Ascending aorta (tissue), 2 donors: Measurements from ENCODE around the gene LRP1-AS. TPM values are rescaled to one million over a fixed set of nuclear protein-coding genes. Genes with fewer than 3 reads are reported as not detected.

Experiments used
- DNase-seq, 2 donors: peaks; one replicate each; pipeline ENCODE4 v3.0.0-alpha.2; 2019; ENCODE audit warnings: low spot score in 2 of 2
- H3K27ac ChIP-seq, 2 donors: fragments of 200-600 bp; sonication (generic); one replicate each; pipeline ENCODE4 v1.5.1; 2016 to 2017; ENCODE audit warnings: mild to moderate bottlenecking in 1 of 2
- H3K27me3 ChIP-seq: fragments of 200-600 bp; sonication (generic); one replicate; pipeline ENCODE4 v1.5.1; 2017
- H3K36me3 ChIP-seq, 2 donors: fragments of 200-600 bp; sonication (generic); one replicate each; pipeline ENCODE4 v1.5.1; 2016
- H3K4me1 ChIP-seq, 2 donors: fragments of 200-600 bp; sonication (generic); one replicate each; pipeline ENCODE4 v1.5.1; 2016 to 2017; ENCODE audit warnings: mild to moderate bottlenecking in 1 of 2
- H3K4me3 ChIP-seq, 2 donors: fragments of 200-600 bp; sonication (generic); one replicate each; pipeline ENCODE4 v1.5.1; 2016 to 2017; ENCODE audit warnings: mild to moderate bottlenecking in 1 of 2
- H3K9me3 ChIP-seq, 2 donors: fragments of 200-600 bp; sonication (generic); one replicate each; pipeline ENCODE4 v1.5.1; 2016
- intact Hi-C: fragments of 100-400 bp; cut with DNase I; formaldehyde crosslinking; loops from one replicate; pipeline ENCODE4 v1.15.1; 2023
- total RNA-seq: library from RNA; depleted of rRNA; stranded (reverse); fragments of >200 nt; gene quantifications from one replicate; pipeline ENCODE4 v1.1.0, GENCODE V29; 2016
- TF ChIP-seq, protein P1 (sequence below), 3 experiments: fragments of 200-600 bp in 2 of 3; fragments of 450-650 bp in 1 of 3; sonication (generic) in 2 of 3; IDR thresholded peaks; one replicate each; pipeline ENCODE4 v1.5.1; 2016 to 2019; ENCODE audit warnings: antibody characterized with exemption in 3 of 3, mild to moderate bottlenecking in 1 of 3, moderate library complexity in 1 of 3

The LRP1-AS gene
- total RNA-seq, 1 donor from 2014 or later = not detected

DNA sequence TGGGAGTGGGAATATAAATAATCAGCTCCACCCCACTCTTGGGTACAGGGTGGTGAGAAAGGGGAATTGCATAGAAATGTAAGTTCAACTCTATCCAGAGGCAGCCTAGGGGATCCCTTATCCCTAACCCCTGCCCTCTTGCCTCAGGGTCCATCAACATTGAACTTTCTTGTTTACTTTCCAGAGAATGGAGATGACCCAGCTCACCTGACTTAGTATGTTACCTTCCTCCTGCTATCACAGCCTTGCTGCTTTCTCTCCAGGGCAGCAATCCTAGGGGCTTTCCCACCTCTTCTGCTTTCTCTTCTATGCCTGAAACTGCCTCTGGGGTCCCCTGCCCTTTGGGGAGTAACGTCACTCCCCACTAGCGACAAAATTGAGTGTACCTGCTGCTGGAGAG lies 16.5 kb downstream of the LRP1-AS start:
- Histone ChIP-seq H3K27ac (peak overlapping the region; percentile 91 to 99), H3K4me1 (peaks cover 33 to 64% of the 10 kb centered on the region in 2 donors), H3K9me3 (no peaks in the 10 kb centered on the region), H3K4me3 (peak overlapping the region; percentile 88 to 96), H3K36me3 (no peaks in the 10 kb centered on the region), H3K27me3 (no peaks in the 10 kb centered on the region)
- no peak for DNase-seq
- TF ChIP-seq, protein P1, sequence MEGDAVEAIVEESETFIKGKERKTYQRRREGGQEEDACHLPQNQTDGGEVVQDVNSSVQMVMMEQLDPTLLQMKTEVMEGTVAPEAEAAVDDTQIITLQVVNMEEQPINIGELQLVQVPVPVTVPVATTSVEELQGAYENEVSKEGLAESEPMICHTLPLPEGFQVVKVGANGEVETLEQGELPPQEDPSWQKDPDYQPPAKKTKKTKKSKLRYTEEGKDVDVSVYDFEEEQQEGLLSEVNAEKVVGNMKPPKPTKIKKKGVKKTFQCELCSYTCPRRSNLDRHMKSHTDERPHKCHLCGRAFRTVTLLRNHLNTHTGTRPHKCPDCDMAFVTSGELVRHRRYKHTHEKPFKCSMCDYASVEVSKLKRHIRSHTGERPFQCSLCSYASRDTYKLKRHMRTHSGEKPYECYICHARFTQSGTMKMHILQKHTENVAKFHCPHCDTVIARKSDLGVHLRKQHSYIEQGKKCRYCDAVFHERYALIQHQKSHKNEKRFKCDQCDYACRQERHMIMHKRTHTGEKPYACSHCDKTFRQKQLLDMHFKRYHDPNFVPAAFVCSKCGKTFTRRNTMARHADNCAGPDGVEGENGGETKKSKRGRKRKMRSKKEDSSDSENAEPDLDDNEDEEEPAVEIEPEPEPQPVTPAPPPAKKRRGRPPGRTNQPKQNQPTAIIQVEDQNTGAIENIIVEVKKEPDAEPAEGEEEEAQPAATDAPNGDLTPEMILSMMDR (IDR thresholded peaks at IDR 0.05) = no peak
- intact Hi-C loops = no loop called here

DNA sequence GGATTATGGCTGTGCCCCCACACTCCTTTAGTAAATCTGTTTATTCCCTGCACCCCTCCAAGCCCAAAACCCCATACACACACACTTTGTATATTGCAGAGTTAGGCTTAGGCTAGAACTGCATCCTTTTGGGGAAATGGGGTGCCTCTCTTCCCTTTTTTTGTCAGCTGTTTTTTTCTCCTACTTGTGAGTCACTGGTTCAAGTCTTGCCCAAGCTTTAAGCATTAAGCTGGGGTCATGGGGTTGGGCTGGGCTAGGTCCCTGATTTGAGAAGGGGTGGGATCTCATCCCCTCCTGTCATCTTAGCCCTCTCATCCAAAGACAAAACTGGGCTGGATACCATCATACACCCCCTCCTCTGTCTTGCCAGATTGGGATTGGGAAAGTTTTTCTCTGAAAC lies 17.5 kb downstream of the LRP1-AS start:
- no peaks in the 10 kb centered on the region for H3K36me3 ChIP-seq
- no peaks in the 10 kb centered on the region for H3K9me3 ChIP-seq
- TF ChIP-seq, protein P1 (IDR thresholded peaks at IDR 0.05) = no peak
- peak in 1 of 2 donors; percentile 85 for DNase-seq
- H3K4me1 ChIP-seq = peaks cover 24 to 53% of the 10 kb centered on the region in 2 donors
- peak overlapping the region; percentile 88 to 96 for H3K4me3 ChIP-seq
- no peaks in the 10 kb centered on the region for H3K27me3 ChIP-seq
- peak overlapping the region; percentile 91 to 99 for H3K27ac ChIP-seq
- intact Hi-C loops = loop anchor here (5.0 kb wide), 1 partner anchor 43 kb away; the partner anchor contains the start of gene NAB2

DNA sequence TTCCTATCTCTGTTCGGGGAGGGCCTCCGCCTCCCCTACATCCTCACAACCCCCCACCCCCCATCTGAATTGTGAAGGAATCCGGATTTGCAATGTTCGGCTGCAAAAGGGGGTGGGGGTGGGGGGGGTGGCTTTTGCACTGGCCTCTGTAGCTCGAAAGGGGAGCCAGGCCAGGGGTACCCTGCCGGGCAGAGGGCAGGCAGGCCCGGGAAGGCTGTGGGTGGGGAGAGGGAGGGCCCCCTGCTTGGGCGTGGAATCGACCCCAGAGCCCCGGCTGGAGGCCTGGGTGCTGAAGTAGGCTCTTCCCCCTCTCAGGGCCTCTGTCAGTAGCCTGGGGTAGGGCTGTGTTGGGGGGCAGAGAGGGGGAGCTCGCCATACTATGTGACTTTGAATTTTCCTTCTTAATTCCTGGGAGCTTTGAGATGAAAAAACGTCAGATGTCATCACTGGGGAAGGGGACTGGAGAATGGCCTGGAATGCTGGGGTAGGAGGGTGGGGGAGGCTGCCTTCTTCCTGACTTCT lies 18.0 kb downstream of the LRP1-AS start:
- peak overlapping the region; percentile 88 to 96 for H3K4me3 ChIP-seq
- TF ChIP-seq, protein P1 (IDR thresholded peaks at IDR 0.05) = no peak
- H3K36me3 ChIP-seq = no peaks in the 10 kb centered on the region
- peaks cover 23 to 48% of the 10 kb centered on the region in 2 donors for H3K4me1 ChIP-seq
- peak overlapping the region; percentile 91 to 99 for H3K27ac ChIP-seq
- no peaks in the 10 kb centered on the region for H3K27me3 ChIP-seq
- no peaks in the 10 kb centered on the region for H3K9me3 ChIP-seq
- DNase-seq = no peak
- intact Hi-C loops = loop anchor here (5.0 kb wide), 1 partner anchor 42 kb away; the partner anchor contains the start of gene NAB2

DNA sequence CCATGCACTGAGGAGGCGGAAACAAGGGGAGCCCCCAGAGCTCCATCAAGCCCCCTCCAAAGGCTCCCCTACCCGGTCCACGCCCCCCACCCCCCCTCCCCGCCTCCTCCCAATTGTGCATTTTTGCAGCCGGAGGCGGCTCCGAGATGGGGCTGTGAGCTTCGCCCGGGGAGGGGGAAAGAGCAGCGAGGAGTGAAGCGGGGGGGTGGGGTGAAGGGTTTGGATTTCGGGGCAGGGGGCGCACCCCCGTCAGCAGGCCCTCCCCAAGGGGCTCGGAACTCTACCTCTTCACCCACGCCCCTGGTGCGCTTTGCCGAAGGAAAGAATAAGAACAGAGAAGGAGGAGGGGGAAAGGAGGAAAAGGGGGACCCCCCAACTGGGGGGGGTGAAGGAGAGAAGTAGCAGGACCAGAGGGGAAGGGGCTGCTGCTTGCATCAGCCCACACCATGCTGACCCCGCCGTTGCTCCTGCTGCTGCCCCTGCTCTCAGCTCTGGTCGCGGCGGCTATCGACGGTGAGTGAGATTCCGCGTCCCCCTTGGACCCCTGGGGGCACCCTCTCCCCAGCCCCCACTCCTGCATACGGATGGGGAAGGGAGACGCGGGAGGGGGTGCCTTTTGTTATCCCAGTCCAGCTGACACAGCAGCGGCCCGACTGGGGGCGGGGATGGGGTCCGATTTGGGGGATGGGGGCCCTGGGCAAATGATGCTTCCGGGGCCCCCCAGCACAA lies 18.7 kb downstream of the LRP1-AS start:
- no peak for DNase-seq

DNA sequence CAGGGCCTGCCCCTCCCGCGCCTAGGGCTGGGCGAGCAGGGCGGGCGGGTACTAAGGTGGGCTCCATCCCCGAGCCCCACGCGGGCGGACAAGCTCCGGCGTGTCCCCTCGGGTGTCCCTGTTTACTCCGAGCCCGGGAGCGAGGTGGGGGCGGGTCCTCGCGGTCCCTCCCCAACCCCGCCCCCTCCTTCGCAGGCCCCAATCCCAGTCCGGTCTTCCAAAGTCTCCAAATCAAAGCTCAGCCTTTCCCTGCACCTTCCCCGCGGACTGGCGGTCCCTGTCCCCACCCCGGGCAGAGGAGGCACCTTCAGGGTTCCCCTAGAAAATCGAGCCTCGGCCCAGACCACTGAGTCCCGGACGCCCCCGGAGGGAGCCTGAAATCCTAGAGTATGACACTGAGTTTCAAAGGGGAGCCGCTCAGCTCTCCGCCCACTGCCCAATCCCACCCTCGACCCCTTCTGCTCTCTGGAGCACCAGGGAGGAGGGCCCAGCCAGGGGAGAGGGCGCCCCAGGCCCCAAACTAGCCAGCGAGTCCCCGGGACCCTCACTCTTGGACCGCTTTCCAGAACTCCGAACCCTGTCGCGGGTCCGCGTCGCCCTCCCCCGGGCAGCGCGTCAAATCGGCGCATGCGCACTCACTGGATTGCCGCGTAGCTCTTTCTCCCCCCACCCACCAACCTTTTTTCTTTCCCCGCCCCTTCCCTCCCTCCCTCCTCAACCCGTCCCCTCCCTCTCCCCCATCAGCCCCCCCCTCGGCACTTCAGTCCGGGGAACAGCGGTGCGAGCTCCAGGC lies 19.5 kb downstream of the LRP1-AS start, which contains the start of gene LRP1:
LRP1 (plus strand) TSS at position 758 of the 793 bp plus-strand sequence. CDS start 482 bp downstream, outside the sequence.
- DNase-seq = peak in 1 of 2 donors; percentile 90
- H3K9me3 ChIP-seq = no peaks in the 10 kb centered on the region

More for the DNA sequence above, 18.7 kb downstream of the LRP1-AS start:
- intact Hi-C loops = loop anchor here (5.0 kb wide), 1 partner anchor 41 kb away; the partner anchor contains the start of gene NAB2
- Histone ChIP-seq H3K27me3 (no peaks in the 10 kb centered on the region), H3K9me3 (no peaks in the 10 kb centered on the region), H3K4me1 (peaks cover 23 to 41% of the 10 kb centered on the region in 2 donors), H3K4me3 (peak overlapping the region; percentile 88 to 96), H3K36me3 (no peaks in the 10 kb centered on the region), H3K27ac (peak overlapping the region; percentile 91 to 99)
- TF ChIP-seq, protein P1 (IDR thresholded peaks at IDR 0.05) = no peak

More for the DNA sequence above, 19.5 kb downstream of the LRP1-AS start, which contains the start of gene LRP1:
- intact Hi-C loops = loop anchor here (1.0 to 5.0 kb wide), 3 partner anchors 17 to 41 kb away; partner anchors contain the start of genes NAB2 and STAT6
- Histone ChIP-seq H3K4me1 (peaks cover 23 to 35% of the 10 kb centered on the region in 2 donors), H3K36me3 (no peaks in the 10 kb centered on the region), H3K27ac (peak within 1 kb of the TSS; percentile 91 to 99), H3K4me3 (peak within 1 kb of the TSS; percentile 88 to 96), H3K27me3 (no peaks in the 10 kb centered on the region)
- TF ChIP-seq, protein P1 (IDR thresholded peaks at IDR 0.05) = no peak
